ENCODE results near the gene CPOX.

Gene CPOX

GRCh38 chr3:98596087-98596486 is 2.7 kb upstream of the CPOX start:
- DNase-seq (ENCODE audit: low spot score): no peak

- DNase-seq (ENCODE audit: low spot score): no peak
These were observed 1.4 kb upstream of the CPOX start for GRCh38 chr3:98594628-98595324.

- no peak for DNase-seq (ENCODE audit: low spot score)
These were observed 971 bp downstream of the CPOX start for GRCh38 chr3:98592345-98592935.

- no peak for DNase-seq (ENCODE audit: low spot score)
These were observed 3.9 kb downstream of the CPOX start for GRCh38 chr3:98589331-98590036.

- no peak for DNase-seq (ENCODE audit: low spot score)
These were observed 5.3 kb downstream of the CPOX start for GRCh38 chr3:98588065-98588464.

GRCh38 chr3:98587654-98588053 is 5.8 kb downstream of the CPOX start:
- DNase-seq (ENCODE audit: low spot score): no peak

GRCh38 chr3:98584547-98584946 is 8.9 kb downstream of the CPOX start:
- no peak for DNase-seq (ENCODE audit: low spot score)

- no peak for DNase-seq (ENCODE audit: low spot score)
These were observed 9.6 kb downstream of the CPOX start for GRCh38 chr3:98583766-98584165.

- no peak for DNase-seq (ENCODE audit: low spot score)
These were observed 11.4 kb downstream of the CPOX start for GRCh38 chr3:98582042-98582441.

GRCh38 chr3:98581474-98581873 is 11.9 kb downstream of the CPOX start:
- no peak for DNase-seq (ENCODE audit: low spot score)

- DNase-seq (ENCODE audit: low spot score): no peak
These were observed 12.7 kb downstream of the CPOX start for GRCh38 chr3:98580401-98581386.

- DNase-seq (ENCODE audit: low spot score): no peak
These were observed 16.1 kb downstream of the CPOX start for GRCh38 chr3:98577178-98577895.

GRCh38 chr3:98574132-98574531 is 19.3 kb downstream of the CPOX start:
- no peak for DNase-seq (ENCODE audit: low spot score)

- no peak for DNase-seq (ENCODE audit: low spot score)
These were observed 20.2 kb downstream of the CPOX start for GRCh38 chr3:98573181-98573728.

GRCh38 chr3:98568402-98568801 is 25.0 kb downstream of the CPOX start:
- DNase-seq (ENCODE audit: low spot score): no peak

GRCh38 chr3:98567666-98568270 is 25.6 kb downstream of the CPOX start:
- no peak for DNase-seq (ENCODE audit: low spot score)

- no peak for DNase-seq (ENCODE audit: low spot score)
These were observed 27.6 kb downstream of the CPOX start for GRCh38 chr3:98565843-98566242.

GRCh38 chr3:98565237-98565643 is 28.2 kb downstream of the CPOX start:
- no peak for DNase-seq (ENCODE audit: low spot score)

- DNase-seq (ENCODE audit: low spot score): no peak
These were observed 29.0 kb downstream of the CPOX start for GRCh38 chr3:98564282-98565005.

GRCh38 chr3:98563661-98564281 is 29.6 kb downstream of the CPOX start:
- no peak for DNase-seq (ENCODE audit: low spot score)

Measured in HuH-7.5 (cell line).